Measurements from ENCODE around the gene UTP3.

UTP3 gene

DNA sequence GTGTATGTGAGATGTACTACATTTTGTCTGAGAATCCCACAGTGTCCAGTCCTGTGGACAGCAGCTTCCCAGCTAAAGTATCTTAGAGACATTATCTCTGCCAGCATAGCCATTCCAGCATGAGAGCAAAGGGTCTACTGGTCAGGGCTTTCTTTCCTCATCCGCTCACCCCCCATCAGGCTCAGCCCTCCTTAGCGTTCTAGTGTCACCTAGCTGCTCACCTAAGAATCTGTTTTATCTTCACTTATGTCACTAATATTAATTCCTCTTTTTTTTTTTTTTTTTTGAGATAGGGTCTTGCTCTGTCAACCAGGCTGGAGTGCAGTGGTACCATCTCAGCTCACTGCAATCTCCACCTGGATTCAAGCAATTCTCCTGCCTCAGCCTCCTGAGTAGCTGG is 49.1 kb downstream of the UTP3 start:
- intact Hi-C loops (cut with DNase I; ENCODE audit: low total_unique reads), result no loop called here
- no peak overlapping the region for H3K4me3 ChIP-seq
- no peak overlapping the region for H3K27ac ChIP-seq
- no peaks in the 10 kb centered on the region for H3K9me3 ChIP-seq
- no peak for DNase-seq
- H3K27me3 ChIP-seq, result no peaks in the 10 kb centered on the region
- no peak for TF ChIP-seq CTCF (IDR thresholded peaks at IDR 0.05)
- no peaks in the 10 kb centered on the region for H3K36me3 ChIP-seq
- peaks cover 0 to 40% (median 8%) of the 10 kb centered on the region in 4 donors for H3K4me1 ChIP-seq

DNA sequence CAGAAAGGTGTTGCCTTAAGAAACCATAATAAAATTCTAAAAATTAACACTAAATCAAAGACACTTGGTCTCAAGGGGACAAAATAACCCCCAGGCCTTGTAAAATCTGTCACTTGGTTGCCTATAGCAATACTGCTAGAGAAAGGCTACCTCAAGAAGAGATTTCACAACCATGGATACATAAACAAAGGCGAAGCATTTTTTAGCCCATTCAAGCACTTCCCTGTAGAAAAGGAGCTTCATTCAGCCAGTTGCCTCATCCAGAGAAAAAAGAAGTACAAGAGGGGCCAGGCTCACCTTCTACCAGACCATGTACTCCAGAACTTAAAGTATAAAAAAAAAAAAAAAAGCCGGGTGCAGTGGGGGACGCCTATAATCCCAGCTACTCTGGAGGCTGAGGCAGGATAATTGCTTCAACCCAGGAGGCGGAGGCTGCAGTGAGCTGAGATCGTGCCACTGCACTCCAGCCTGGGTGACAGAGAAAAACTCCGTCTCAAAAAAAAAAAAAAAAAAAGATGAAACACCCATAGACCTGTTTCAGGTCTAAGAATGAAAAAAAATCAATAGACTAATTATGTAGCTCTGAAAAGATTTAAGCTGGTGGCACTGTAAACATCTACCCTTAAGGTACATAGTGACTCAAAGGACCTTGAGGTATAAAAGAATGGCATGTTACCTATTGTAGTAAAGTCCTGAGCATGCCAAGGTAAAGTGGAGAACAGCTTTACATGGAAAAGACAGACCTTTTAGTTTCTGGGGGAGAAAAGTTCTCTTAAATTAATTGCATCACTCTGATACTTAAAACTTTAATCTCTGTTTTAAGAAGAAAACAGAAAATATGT is 51.4 kb downstream of the UTP3 start:
- no peaks in the 10 kb centered on the region for H3K9me3 ChIP-seq
- peaks cover 0 to 45% (median 6%) of the 10 kb centered on the region in 4 donors for H3K4me1 ChIP-seq
- H3K36me3 ChIP-seq, result no peaks in the 10 kb centered on the region
- intact Hi-C loops (cut with DNase I; ENCODE audit: low total_unique reads), result no loop called here
- DNase-seq, result no peak
- TF ChIP-seq CTCF (IDR thresholded peaks at IDR 0.05), result no peak
- H3K27me3 ChIP-seq, result no peaks in the 10 kb centered on the region
- no peak overlapping the region for H3K27ac ChIP-seq
- no peak overlapping the region for H3K4me3 ChIP-seq
